Measurements from ENCODE around the gene DDX24.
"Not testable (repeated sequence)": the region's sequence is repeated elsewhere in the genome, so short reads cannot be mapped to it uniquely, and the experiment has no call there.

Gene DDX24

DNA sequence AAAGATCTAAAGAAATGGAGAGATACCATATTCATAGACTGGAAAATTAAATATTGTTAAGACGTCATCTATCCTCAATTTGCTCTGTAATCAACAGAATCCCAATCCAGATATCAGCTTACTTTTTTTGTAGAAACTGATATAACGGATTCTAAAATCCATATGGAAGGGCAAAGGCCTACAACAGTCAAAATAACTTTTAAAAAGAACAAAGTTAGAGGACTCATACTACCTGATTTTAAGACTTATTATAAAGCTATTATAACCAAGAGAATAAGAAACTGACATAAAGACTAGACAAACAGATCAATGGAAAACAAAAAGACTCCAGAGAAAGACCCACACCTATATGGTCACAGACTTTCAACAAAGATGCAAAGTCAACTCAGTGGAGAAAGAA, 6.0 kb downstream of the DDX24 start:
- TF ChIP-seq CTCF (IDR thresholded peaks at IDR 0.05; ENCODE audit: control insufficient read depth, extremely low read depth, insufficient read depth), result no peak
- DNase-seq (ENCODE audit: low read depth), result no peak
- no peak overlapping the region for H3K4me3 ChIP-seq (ENCODE audit: low read depth, low read length)

- no peak for TF ChIP-seq CTCF (IDR thresholded peaks at IDR 0.05; ENCODE audit: control insufficient read depth, extremely low read depth, insufficient read depth)
- DNase-seq (ENCODE audit: low read depth), result no peak
Measured at GRCh38 chr14:94074534-94074933, 6.5 kb downstream of the DDX24 start.

GRCh38 chr14:94072076-94072475, 8.9 kb downstream of the DDX24 start:
- H3K4me3 ChIP-seq (ENCODE audit: low read depth, low read length); DNase-seq (ENCODE audit: low read depth): not testable (repeated sequence)

More at GRCh38 chr14:94074534-94074933, 6.5 kb downstream of the DDX24 start:
- H3K4me3 ChIP-seq (ENCODE audit: low read depth, low read length), result no peak overlapping the region

GRCh38 chr14:94066089-94066676, 14.8 kb downstream of the DDX24 start:
- no peak for TF ChIP-seq CTCF (IDR thresholded peaks at IDR 0.05; ENCODE audit: control insufficient read depth, extremely low read depth, insufficient read depth)
- no peak for DNase-seq (ENCODE audit: low read depth)
- H3K4me3 ChIP-seq (ENCODE audit: low read depth, low read length), result no peak overlapping the region

GRCh38 chr14:94062344-94062940, 18.6 kb downstream of the DDX24 start:
- no peak for DNase-seq (ENCODE audit: low read depth)
- no peak overlapping the region for H3K4me3 ChIP-seq (ENCODE audit: low read depth, low read length)
- TF ChIP-seq CTCF (IDR thresholded peaks at IDR 0.05; ENCODE audit: control insufficient read depth, extremely low read depth, insufficient read depth), result no peak

DNA sequence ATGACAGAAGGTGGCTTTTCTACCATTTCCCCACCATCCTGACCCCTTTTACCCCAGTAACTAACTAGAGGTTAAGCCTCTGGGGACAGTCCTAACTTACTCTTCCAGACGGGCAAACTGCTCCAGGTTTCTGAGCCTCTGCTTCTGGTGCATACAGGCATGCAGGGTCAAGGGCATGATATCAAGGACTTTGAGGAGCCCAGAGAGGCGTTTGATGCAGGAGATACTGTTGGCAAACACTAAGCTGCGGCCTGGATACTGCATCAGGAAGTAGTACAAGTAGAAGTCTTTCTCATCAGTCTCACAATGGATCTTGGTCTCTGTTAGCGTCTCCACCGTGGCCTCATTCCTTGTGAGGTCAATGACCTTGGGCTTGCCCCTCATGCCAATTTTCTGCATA, 21.0 kb downstream of the DDX24 start:
- H3K4me3 ChIP-seq (ENCODE audit: low read depth, low read length), result no peak overlapping the region
- TF ChIP-seq CTCF (IDR thresholded peaks at IDR 0.05; ENCODE audit: control insufficient read depth, extremely low read depth, insufficient read depth), result no peak
- DNase-seq (ENCODE audit: low read depth), result no peak

DNA sequence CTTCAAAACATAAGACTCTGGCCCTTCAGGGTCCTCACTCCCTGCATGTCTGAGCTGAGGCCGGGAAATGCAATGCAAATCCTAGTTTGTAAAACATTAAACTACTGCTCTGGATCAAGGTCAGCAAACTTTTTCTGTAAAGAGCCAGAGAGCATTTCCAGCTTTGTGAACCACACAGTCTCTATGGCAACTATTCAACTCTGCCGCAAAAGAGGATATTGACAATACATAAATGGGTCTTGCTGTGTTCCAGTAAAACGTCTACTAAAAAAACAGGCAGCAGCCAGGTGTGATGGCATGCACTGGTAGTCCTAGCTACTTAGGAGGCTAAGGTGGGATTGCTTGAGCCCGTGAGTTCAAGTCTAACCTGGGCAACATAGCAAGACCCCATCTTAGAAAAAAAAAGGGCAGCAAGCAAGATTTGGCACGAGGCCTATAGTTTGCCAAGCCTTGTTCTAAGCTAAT, 22.3 kb downstream of the DDX24 start:
- TF ChIP-seq CTCF (IDR thresholded peaks at IDR 0.05; ENCODE audit: control insufficient read depth, extremely low read depth, insufficient read depth), result no peak
- DNase-seq (ENCODE audit: low read depth), result no peak
- H3K4me3 ChIP-seq (ENCODE audit: low read depth, low read length), result no peak overlapping the region

Data from LNCaP clone FGC (cell line).